HepG2 (cell line): Measurements from ENCODE around the gene DEFB129. TPM values are rescaled to one million over a fixed set of nuclear protein-coding genes. Genes with fewer than 3 reads are reported as not detected.

Source experiments
- CC2D1A ChIP-seq: sonication (generic); formaldehyde crosslinking; IDR thresholded peaks from 2 replicates; pipeline ENCODE4 v1.8.1; 2023; ENCODE audit warnings: mild to moderate bottlenecking, missing genetic modification reagents
- EHMT2 ChIP-seq: fragments of 200-600 bp; sonication (generic); IDR thresholded peaks from 2 replicates; pipeline ENCODE4 v1.7.0; 2017; ENCODE audit warnings: antibody characterized with exemption, low read depth, low read length, borderline replicate concordance
- ERF ChIP-seq: IDR thresholded peaks from 2 replicates; pipeline ENCODE4 v1.6.1; 2018; ENCODE audit warnings: missing biosample characterization, missing genetic modification reagents
- ETV6 ChIP-seq: sonication (generic); formaldehyde crosslinking; conservative IDR thresholded peaks from 2 replicates; pipeline ENCODE4 v1.4.0; 2020; ENCODE audit warnings: missing genetic modification reagents
- GATA4 ChIP-seq: sonication (generic); IDR thresholded peaks from 2 replicates; pipeline ENCODE4 v1.6.1; 2016; ENCODE audit warnings: antibody characterized with exemption, low read depth, borderline replicate concordance
- GFI1 ChIP-seq: sonication (generic); formaldehyde crosslinking; IDR thresholded peaks from 2 replicates; pipeline ENCODE4 v1.5.0; 2020; ENCODE audit warnings: missing genetic modification reagents, mild to moderate bottlenecking, borderline replicate concordance
- KDM5B ChIP-seq: sonication (generic); formaldehyde crosslinking; IDR thresholded peaks from 2 replicates; pipeline ENCODE4 v1.4.0; 2020; ENCODE audit warnings: missing genetic modification reagents, mild to moderate bottlenecking, borderline replicate concordance
- KDM6A ChIP-seq: IDR thresholded peaks from 2 replicates; pipeline ENCODE4 v1.6.1; 2016; ENCODE audit warnings: low read depth
- KLF6 ChIP-seq: IDR thresholded peaks from 2 replicates; pipeline ENCODE4 v1.8.0; 2016; ENCODE audit warnings: missing biosample characterization, missing genetic modification reagents
- MIXL1 ChIP-seq: IDR thresholded peaks from 2 replicates; pipeline ENCODE4 v1.6.1; 2016
- NR0B2 ChIP-seq: sonication (generic); formaldehyde crosslinking; IDR thresholded peaks from 2 replicates; pipeline ENCODE4 v1.4.0; 2020; ENCODE audit warnings: mild to moderate bottlenecking, missing genetic modification reagents
- NR2F1 ChIP-seq, 2 experiments: fragments of 450-650 bp in 1 of 2; formaldehyde crosslinking in 1 of 2; IDR thresholded peaks; 2 replicates each; pipeline versions ENCODE4 v1.5.0 to v1.6.1; 2016 to 2020; ENCODE audit warnings: mild to moderate bottlenecking in 1 of 2, missing compliant biosample characterization in 1 of 2, missing genetic modification reagents in 1 of 2, moderate library complexity in 1 of 2
- REPIN1 ChIP-seq: sonication (generic); formaldehyde crosslinking; IDR thresholded peaks from 2 replicates; pipeline ENCODE4 v1.8.0; 2022; ENCODE audit warnings: missing genetic modification reagents, low read depth, mild to moderate bottlenecking, borderline replicate concordance
- SNRNP70 ChIP-seq: fragments of 200-400 bp; formaldehyde crosslinking; IDR thresholded peaks from 2 replicates; pipeline ENCODE4 v1.6.1; 2017; ENCODE audit warnings: mild to moderate bottlenecking, low read depth, low read length, moderate library complexity
- SOX13 ChIP-seq, 3 experiments: fragments of 450-650 bp in 1 of 3; sonication (generic) in 1 of 3; formaldehyde crosslinking in 1 of 3; IDR thresholded peaks in 2 of 3; conservative IDR thresholded peaks in 1 of 3; 2 replicates each; pipeline versions ENCODE4 v1.5.0 to v1.6.1; 2016 to 2020; ENCODE audit warnings: antibody characterized with exemption in 1 of 3, mild to moderate bottlenecking in 1 of 3, missing compliant biosample characterization in 1 of 3, missing genetic modification reagents in 1 of 3, moderate library complexity in 1 of 3
- TEAD2 ChIP-seq: sonication (generic); formaldehyde crosslinking; IDR thresholded peaks from 2 replicates; pipeline ENCODE4 v1.9.0; 2021; ENCODE audit warnings: missing genetic modification reagents
- TFDP1 ChIP-seq: IDR thresholded peaks from 2 replicates; pipeline ENCODE4 v1.6.1; 2016; ENCODE audit warnings: missing compliant biosample characterization, missing genetic modification reagents, borderline replicate concordance
- TGIF2 ChIP-seq: IDR thresholded peaks from 2 replicates; pipeline ENCODE4 v1.6.1; 2016; ENCODE audit warnings: control low read depth, missing compliant biosample characterization
- ZFP41 ChIP-seq: sonication (generic); formaldehyde crosslinking; IDR thresholded peaks from 2 replicates; pipeline ENCODE4 v1.4.0; 2020; ENCODE audit warnings: mild to moderate bottlenecking, missing genetic modification reagents, borderline replicate concordance
- ZMAT5 ChIP-seq: sonication (generic); formaldehyde crosslinking; IDR thresholded peaks from 2 replicates; pipeline ENCODE4 v1.5.0; 2020; ENCODE audit warnings: mild to moderate bottlenecking, low read depth, missing genetic modification reagents, borderline replicate concordance
- ZNF563 ChIP-seq: sonication (generic); formaldehyde crosslinking; IDR thresholded peaks from 2 replicates; pipeline ENCODE4 v1.8.0; 2022; ENCODE audit warnings: mild to moderate bottlenecking, moderate library complexity, missing genetic modification reagents
- ZNF619 ChIP-seq: sonication (generic); formaldehyde crosslinking; IDR thresholded peaks from 2 replicates; pipeline ENCODE4 v1.4.0; 2020; ENCODE audit warnings: mild to moderate bottlenecking, missing genetic modification reagents
- ZNF7 ChIP-seq: IDR thresholded peaks from 2 replicates; pipeline ENCODE4 v1.6.1; 2016; ENCODE audit warnings: missing biosample characterization, missing genetic modification reagents
- ZNF749 ChIP-seq: sonication (generic); formaldehyde crosslinking; IDR thresholded peaks from 2 replicates; pipeline ENCODE4 v1.8.0; 2022; ENCODE audit warnings: mild to moderate bottlenecking, missing genetic modification reagents, moderate library complexity, borderline replicate concordance
- ZZZ3 ChIP-seq: sonication (generic); formaldehyde crosslinking; IDR thresholded peaks from 2 replicates; pipeline ENCODE4 v1.4.0; 2020; ENCODE audit warnings: missing genetic modification reagents, mild to moderate bottlenecking, borderline replicate concordance
- polyA plus RNA-seq, 8 experiments: library from polyadenylated mRNA; depleted of rRNA in 3 of 8; stranded (reverse) in 7 of 8; unstranded in 1 of 8; fragments of >200 nt; fragmentation: Illumina TruSeq in 4 of 8; extraction: Trizol in 4 of 8; gene quantifications; 2 replicates each; pipeline versions ENCODE4 v1.2.1 to v1.2.3, GENCODE V29; 2011 to 2016; ENCODE audit warnings: low read depth in 4 of 8, missing spikeins in 1 of 8, mixed read lengths in 1 of 8; ENCODE audit not compliant: insufficient read depth in 1 of 8
- total RNA-seq, 5 experiments: library from RNA; depleted of rRNA; stranded (reverse); fragments of >200 nt; fragmentation: Illumina TruSeq; extraction: Trizol; gene quantifications; 2 replicates each; pipeline ENCODE4 v1.2.3, GENCODE V29; 2016; ENCODE audit warnings: low read depth in 1 of 5
- TF ChIP-seq, protein P1 (sequence below): sonication (generic); formaldehyde crosslinking; IDR thresholded peaks from 2 replicates; pipeline ENCODE4 v1.4.0; 2020; ENCODE audit warnings: missing genetic modification reagents; ENCODE audit errors: not compliant biosample characterization

Gene DEFB129
- total and polyA plus RNA-seq, 2 of the 13 experiments (the other 11 are each of a cell fraction or from before 2014, with no cell fraction given): not detected

- peak; percentile 93; the same call in 1 of the 2 replicates for TF ChIP-seq CC2D1A (CRISPR knock-in tag)
- peak; percentile 98 for TF ChIP-seq REPIN1 (CRISPR knock-in tag)
- TF ChIP-seq EHMT2: peak; percentile 93; the same call in 1 of the 2 replicates
- TF ChIP-seq GFI1 (CRISPR knock-in tag): peak; percentile 74; the same call in 1 of the 2 replicates
- TF ChIP-seq ZNF563 (CRISPR knock-in tag): peak; percentile 99
- TF ChIP-seq TFDP1 (CRISPR knock-in tag): peak; percentile 89
- TF ChIP-seq ZMAT5 (CRISPR knock-in tag): no peak
- TF ChIP-seq KDM6A (CRISPR knock-in tag): no peak
- TF ChIP-seq ZNF619 (CRISPR knock-in tag): no peak; the same call in none of the 2 replicates
- no peak for TF ChIP-seq SNRNP70
- TF ChIP-seq KDM5B (CRISPR knock-in tag): peak; percentile 96
- peak; percentile 91 for TF ChIP-seq ERF
- no peak for TF ChIP-seq GATA4
- peak; percentile 64; the same call in 1 of the 2 replicates for TF ChIP-seq KLF6
- TF ChIP-seq TGIF2: peak; percentile 78
- TF ChIP-seq ZFP41: peak; percentile 97; the same call in 1 of the 2 replicates
- peak; percentile 90 for TF ChIP-seq MIXL1 (CRISPR knock-in tag)
- TF ChIP-seq, protein P1, sequence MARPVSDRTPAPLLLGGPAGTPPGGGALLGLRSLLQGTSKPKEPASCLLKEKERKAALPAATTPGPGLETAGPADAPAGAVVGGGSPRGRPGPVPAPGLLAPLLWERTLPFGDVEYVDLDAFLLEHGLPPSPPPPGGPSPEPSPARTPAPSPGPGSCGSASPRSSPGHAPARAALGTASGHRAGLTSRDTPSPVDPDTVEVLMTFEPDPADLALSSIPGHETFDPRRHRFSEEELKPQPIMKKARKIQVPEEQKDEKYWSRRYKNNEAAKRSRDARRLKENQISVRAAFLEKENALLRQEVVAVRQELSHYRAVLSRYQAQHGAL (CRISPR knock-in tag): peak; percentile 68
- TF ChIP-seq TEAD2: peak; percentile 93
- TF ChIP-seq ZNF7 (CRISPR knock-in tag): peak; percentile 52; the same call in 1 of the 2 replicates
- peak; percentile 79; the same call in 1 of the 2 replicates for TF ChIP-seq ZZZ3 (CRISPR knock-in tag)
- TF ChIP-seq ZNF749 (CRISPR knock-in tag): peak; percentile 95
- peak; percentile 89 for TF ChIP-seq ETV6 (CRISPR knock-in tag)
- TF ChIP-seq NR0B2 (CRISPR knock-in tag): peak; percentile 92
- 0 out of 4 replicates have a peak, but pooled peaks of 1 of the 2 experiments have one; percentile 19 for TF ChIP-seq NR2F1 (CRISPR knock-in tag; IDR thresholded peaks at IDR 0.05)
- peak; percentile 62; the same call in 1 of the 2 replicates for TF ChIP-seq SOX13 (IDR thresholded peaks at IDR 0.05)
- peak in 1 of 2 experiments; percentile 82; a peak in 2 of 4 replicates for TF ChIP-seq SOX13 (CRISPR knock-in tag; conservative IDR thresholded peaks at IDR 0.05 in 1 of 2, IDR thresholded peaks at IDR 0.05 in 1 of 2)
These were observed 39.8 kb downstream of the DEFB129 start (continued) for GRCh38 chr20:266596-267562.
